ENCODE measurements around the gene ITPRIP.

ITPRIP gene

DNA sequence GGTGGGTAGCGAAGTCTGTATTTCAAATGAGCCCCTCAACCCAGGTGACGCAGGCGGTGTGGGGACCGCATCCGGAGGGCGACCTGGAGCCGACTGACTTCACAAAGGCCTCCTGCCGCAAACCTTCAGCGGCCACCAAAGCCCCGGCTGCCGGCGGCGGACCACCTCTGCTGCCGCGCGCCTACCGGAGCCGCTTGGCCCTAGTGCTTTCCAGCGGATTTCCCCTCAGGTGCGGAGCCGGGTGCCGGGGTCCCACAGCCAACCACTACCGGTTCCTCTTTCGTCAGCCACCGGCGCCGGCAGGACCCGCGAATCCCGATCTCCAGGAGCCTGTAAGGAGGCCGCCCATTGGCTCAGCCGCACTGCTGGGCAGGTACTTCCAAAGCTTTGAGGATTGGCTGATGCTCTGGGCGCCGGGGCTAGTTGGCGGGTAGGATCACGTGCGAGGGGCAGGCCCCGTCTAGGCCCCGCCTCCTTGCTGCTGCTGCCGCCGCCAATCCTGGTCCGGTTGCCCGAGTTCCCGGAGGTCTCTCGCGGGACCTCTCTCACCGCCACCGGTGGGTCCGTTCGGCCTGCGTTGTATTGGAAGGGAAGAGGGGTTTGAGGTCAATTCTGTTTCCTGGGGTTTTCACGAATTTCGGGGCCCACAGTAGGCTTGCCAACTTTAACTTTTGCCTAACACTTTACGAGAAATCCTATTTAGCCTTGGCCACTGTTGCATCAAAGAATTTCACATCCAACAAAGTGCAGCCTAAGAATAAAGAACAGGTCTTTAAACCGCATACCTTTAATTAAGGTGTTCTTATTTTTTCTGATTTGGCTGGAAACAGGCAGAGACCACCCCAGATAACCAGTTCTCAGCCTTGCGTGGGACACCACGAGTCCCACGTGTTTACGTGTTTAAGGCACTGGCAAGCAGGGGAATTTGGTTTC lies 69.3 kb downstream of the ITPRIP start, which contains the start of gene GSTO2:
Gene GSTO2, plus strand, starts transcription at position 472 of the 933 bp plus-strand sequence. CDS start 5,732 bp downstream, outside the sequence.
- TF ChIP-seq, protein P1, sequence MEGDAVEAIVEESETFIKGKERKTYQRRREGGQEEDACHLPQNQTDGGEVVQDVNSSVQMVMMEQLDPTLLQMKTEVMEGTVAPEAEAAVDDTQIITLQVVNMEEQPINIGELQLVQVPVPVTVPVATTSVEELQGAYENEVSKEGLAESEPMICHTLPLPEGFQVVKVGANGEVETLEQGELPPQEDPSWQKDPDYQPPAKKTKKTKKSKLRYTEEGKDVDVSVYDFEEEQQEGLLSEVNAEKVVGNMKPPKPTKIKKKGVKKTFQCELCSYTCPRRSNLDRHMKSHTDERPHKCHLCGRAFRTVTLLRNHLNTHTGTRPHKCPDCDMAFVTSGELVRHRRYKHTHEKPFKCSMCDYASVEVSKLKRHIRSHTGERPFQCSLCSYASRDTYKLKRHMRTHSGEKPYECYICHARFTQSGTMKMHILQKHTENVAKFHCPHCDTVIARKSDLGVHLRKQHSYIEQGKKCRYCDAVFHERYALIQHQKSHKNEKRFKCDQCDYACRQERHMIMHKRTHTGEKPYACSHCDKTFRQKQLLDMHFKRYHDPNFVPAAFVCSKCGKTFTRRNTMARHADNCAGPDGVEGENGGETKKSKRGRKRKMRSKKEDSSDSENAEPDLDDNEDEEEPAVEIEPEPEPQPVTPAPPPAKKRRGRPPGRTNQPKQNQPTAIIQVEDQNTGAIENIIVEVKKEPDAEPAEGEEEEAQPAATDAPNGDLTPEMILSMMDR (IDR thresholded peaks at IDR 0.05; ENCODE audit: insufficient read depth, low read length, missing control alignments), result no peak
- peak within 1 kb of the TSS; percentile 83 for H3K4me3 ChIP-seq (ENCODE audit: low read depth, low read length)
- POLR2A ChIA-PET, result interaction anchor here (0.8 to 1.9 kb wide), 5 partner anchors 9 to 69 kb away, joined by 3 to 5 read pairs (median 3); partner anchors contain the start of genes GSTO1 and ITPRIP
- DNase-seq (ENCODE audit: low read depth, low spot score), result peak; percentile 88
- CTCF ChIA-PET, result interaction anchor here (1.0 to 12.9 kb wide), 5 partner anchors 8 to 82 kb away, joined by 3 to 290 read pairs (median 5); partner anchors contain the start of gene CFAP58

DNA sequence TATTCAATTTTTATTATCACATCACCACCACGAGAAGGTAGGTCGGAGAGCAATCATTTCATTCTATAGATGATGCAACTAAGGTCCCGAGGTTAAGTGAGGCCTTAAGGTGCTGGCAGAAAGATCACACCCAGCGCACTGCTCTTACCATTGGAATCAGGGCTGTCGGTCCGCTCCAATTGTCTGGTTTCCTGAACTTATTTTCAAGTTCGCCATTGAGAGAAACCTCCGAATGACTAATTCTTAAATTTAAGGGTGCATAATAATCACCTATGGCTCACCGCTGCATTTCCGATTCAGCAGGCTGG lies 69.9 kb downstream of the ITPRIP start:
- no peak for DNase-seq (ENCODE audit: low read depth, low spot score)
- CTCF ChIA-PET, result no interaction called here
- TF ChIP-seq, protein P1 (IDR thresholded peaks at IDR 0.05; ENCODE audit: insufficient read depth, low read length, missing control alignments), result no peak
- POLR2A ChIA-PET, result interaction anchor here (1.0 to 1.9 kb wide), 3 partner anchors 9 to 14 kb away, joined by 3 to 5 read pairs (median 3); partner anchors contain the start of gene GSTO1
- H3K4me3 ChIP-seq (ENCODE audit: low read depth, low read length), result peak overlapping the region; percentile 83

DNA sequence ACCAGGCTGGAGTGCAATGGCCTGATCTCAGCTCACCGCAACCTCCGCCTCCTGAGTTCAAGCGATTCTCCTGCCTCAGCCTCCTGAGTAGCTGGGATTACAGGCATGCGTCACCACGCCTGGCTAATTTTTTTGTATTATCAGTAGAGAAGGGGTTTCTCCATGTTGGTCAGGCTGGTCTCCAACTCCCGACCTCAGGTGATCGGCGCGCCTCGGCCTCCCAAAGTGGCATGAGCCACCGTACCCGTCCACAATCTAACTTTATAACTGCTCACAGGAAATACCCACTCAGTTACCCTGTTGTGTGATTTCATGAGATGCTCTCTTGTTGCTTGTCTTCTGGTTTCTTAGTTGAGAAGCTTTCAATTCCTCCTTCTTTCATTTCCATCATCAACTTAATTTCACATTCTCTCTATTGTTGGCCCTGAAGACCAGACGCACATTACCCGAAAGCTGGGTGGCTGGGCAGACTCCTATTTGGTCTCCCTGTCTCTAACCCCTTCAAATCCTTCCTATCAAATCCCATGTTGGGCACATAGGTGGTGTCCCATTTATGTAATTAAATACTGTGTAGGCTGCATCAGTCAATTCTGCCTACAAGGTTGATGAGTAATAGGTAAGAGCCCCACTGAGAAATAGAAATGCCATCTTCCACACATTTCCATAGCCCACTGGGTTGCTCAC lies 70.4 kb downstream of the ITPRIP start:
- ChIA-PET CTCF (interaction anchor here (1.2 to 1.4 kb wide), 2 partner anchors 13 to 84 kb away, joined by 3 to 7 read pairs; partner anchors contain the start of gene GSTO1), POLR2A (interaction anchor here (1.4 kb wide), 1 partner anchor 13 kb away, joined by 4 read pairs; the partner anchor contains the start of gene GSTO1)
- TF ChIP-seq, protein P1 (IDR thresholded peaks at IDR 0.05; ENCODE audit: insufficient read depth, low read length, missing control alignments), result no peak
- peak overlapping the region; percentile 83 for H3K4me3 ChIP-seq (ENCODE audit: low read depth, low read length)
- no peak for DNase-seq (ENCODE audit: low read depth, low spot score)

DNA sequence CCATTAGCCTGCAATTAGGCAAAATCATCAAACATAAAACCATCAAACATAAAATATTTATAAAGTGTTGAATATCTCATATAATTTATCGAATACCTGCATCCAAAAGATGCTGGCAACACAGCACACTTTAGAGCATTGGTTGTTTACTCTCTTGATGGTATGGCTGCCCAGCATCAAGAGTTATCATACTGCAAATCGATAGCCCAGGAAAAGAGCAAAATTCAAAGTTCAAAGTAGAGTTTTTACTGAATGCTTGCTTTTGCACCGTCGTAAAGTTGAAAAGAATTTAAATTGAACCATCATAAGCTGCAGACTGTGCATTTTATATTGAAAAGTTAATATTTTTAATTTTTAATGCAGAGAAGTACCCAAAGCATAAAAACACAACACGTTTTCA lies 73.5 kb downstream of the ITPRIP start:
- no peak overlapping the region for H3K4me3 ChIP-seq (ENCODE audit: low read depth, low read length)
- ChIA-PET CTCF (interaction anchor here (1.1 to 3.8 kb wide), 3 partner anchors 9 to 40 kb away, joined by 3 to 28 read pairs (median 8); no protein-coding TSS in a partner anchor), POLR2A (no interaction called here)
- no peak for DNase-seq (ENCODE audit: low read depth, low spot score)
- TF ChIP-seq, protein P1 (IDR thresholded peaks at IDR 0.05; ENCODE audit: insufficient read depth, low read length, missing control alignments), result no peak

GRCh38 chr10:104262055-104262454 lies 76.2 kb downstream of the ITPRIP start:
- ChIA-PET POLR2A (no interaction called here), CTCF (interaction anchor here (1.4 to 3.8 kb wide), 3 partner anchors 12 to 217 kb away, joined by 3 to 28 read pairs (median 8); no protein-coding TSS in a partner anchor)
- no peak for DNase-seq (ENCODE audit: low read depth, low spot score)
- TF ChIP-seq, protein P1 (IDR thresholded peaks at IDR 0.05; ENCODE audit: insufficient read depth, low read length, missing control alignments), result no peak
- H3K4me3 ChIP-seq (ENCODE audit: low read depth, low read length), result no peak overlapping the region
